ENCODE measurements around the gene RYR2. TPM values are rescaled to one million over a fixed set of nuclear protein-coding genes. Genes with fewer than 3 reads are reported as not detected.

The RYR2 gene
- total and polyA plus RNA-seq, 8 donors, result 1.6 to 6.9 (median 4.4) TPM

DNA sequence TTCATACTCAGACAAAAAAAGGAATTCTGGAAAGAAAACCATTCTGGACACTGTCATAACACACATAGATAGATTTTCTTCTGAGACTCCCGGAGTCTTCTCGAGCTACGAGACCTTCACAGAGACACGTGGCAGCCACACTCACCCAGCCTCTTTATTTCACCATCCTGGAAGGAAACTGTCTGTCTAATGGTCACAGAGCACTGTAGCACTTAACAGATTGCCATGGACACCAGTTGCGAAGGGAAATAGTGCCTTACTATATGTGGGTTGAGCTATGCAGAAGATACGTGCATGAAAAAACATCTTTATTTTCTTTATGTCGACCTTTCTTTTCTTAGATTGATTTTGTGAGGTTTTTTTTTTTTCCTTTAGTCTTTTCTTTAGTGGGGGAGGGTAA is 790.9 kb downstream of the RYR2 start:
- 76 to 80% methylated on average over 7 of the region's 7 CpGs for WGBS, 2 donors
- H3K36me3 ChIP-seq, result no peaks in the 10 kb centered on the region
- H3K4me3 ChIP-seq, result no peak overlapping the region
- DNase-seq (no peak), ATAC-seq (peak in 1 of 4 donors; percentile 20), FAIRE-seq (no peak)
- H3K27me3 ChIP-seq, result no peaks in the 10 kb centered on the region
- no peaks in the 10 kb centered on the region for H3K9me3 ChIP-seq
- intact Hi-C loops (cut with DNase I), result no loop called here
- no peak overlapping the region for H3K27ac ChIP-seq
- no peaks in the 10 kb centered on the region for H3K4me1 ChIP-seq
- TF ChIP-seq, protein P1, sequence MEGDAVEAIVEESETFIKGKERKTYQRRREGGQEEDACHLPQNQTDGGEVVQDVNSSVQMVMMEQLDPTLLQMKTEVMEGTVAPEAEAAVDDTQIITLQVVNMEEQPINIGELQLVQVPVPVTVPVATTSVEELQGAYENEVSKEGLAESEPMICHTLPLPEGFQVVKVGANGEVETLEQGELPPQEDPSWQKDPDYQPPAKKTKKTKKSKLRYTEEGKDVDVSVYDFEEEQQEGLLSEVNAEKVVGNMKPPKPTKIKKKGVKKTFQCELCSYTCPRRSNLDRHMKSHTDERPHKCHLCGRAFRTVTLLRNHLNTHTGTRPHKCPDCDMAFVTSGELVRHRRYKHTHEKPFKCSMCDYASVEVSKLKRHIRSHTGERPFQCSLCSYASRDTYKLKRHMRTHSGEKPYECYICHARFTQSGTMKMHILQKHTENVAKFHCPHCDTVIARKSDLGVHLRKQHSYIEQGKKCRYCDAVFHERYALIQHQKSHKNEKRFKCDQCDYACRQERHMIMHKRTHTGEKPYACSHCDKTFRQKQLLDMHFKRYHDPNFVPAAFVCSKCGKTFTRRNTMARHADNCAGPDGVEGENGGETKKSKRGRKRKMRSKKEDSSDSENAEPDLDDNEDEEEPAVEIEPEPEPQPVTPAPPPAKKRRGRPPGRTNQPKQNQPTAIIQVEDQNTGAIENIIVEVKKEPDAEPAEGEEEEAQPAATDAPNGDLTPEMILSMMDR (IDR thresholded peaks at IDR 0.05), result no peak

DNA sequence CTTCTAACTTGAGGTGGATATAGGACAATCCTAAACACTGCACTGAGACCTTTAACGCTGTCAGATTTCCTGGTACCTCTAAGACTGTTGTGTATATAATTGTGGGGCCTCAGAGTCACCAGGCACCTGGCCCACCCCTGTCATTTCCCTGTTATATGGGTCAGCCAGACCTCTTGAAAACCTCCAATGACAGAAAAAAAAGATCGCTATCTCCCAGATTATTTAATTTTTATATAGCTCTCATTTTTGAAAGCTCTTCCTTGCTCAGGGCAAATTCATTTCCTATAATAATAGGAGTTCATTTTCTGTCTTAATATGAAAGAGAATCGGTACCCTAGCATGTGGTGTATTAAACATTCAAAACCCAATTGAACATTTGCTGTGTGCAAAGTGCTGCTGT is 792.1 kb downstream of the RYR2 start:
- TF ChIP-seq, protein P1 (IDR thresholded peaks at IDR 0.05), result no peak
- ATAC-seq, result no peak
- DNase-seq, result no peak
- Histone ChIP-seq H3K36me3 (no peaks in the 10 kb centered on the region), H3K9me3 (no peaks in the 10 kb centered on the region), H3K4me3 (no peak overlapping the region), H3K27me3 (no peaks in the 10 kb centered on the region), H3K27ac (no peak overlapping the region), H3K4me1 (no peaks in the 10 kb centered on the region)
- intact Hi-C loops (cut with DNase I), result no loop called here
- 84 to 85% methylated on average over 3 of the region's 3 CpGs for WGBS, 2 donors
- no peak for FAIRE-seq

DNA sequence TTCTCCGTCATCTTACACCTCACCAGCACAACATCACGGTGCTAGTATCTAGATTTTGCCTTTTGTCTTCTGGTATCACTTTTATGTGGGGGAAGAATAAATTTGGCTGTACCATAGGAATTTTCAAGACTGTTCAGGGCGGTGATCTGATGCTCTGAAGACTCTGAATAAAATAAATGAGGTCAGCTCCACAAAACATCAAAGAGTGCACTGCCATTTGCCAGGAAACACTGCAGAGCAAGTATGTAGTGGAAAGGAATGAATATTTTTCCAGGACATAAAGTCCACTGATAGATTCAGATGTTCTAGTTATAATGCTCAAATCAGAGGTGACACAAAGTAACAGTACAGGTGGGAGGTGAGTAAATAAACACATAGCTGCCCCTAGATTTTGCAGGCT is 792.5 kb downstream of the RYR2 start:
- H3K4me3 ChIP-seq, result no peak overlapping the region
- no peaks in the 10 kb centered on the region for H3K36me3 ChIP-seq
- H3K27me3 ChIP-seq, result no peaks in the 10 kb centered on the region
- no peaks in the 10 kb centered on the region for H3K9me3 ChIP-seq
- WGBS, 2 donors, result 84 to 88% methylated on average over 3 of the region's 3 CpGs
- TF ChIP-seq, protein P1 (IDR thresholded peaks at IDR 0.05), result no peak
- intact Hi-C loops (cut with DNase I), result no loop called here
- no peak for FAIRE-seq
- ATAC-seq, result no peak
- H3K27ac ChIP-seq, result no peak overlapping the region
- no peaks in the 10 kb centered on the region for H3K4me1 ChIP-seq
- no peak for DNase-seq

DNA sequence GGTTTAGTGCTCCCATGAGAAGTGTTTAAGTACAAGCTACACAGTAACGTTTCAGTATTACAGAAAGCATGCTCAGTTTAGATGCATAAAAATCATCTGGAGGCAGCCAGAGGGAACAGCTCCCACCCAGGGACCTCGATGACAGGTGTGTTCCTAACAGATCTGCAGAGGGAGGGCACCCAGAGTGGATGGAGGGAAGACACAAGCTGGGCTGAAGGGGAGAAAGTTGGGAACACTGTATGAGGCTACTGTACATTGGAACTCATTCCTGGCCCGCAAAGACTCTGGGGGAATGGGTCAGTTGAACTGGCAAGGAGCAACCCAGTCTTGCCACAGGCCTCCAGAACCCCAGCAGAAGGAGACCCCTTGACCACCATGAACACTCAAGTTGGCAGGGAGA is 796.3 kb downstream of the RYR2 start:
- TF ChIP-seq, protein P1 (IDR thresholded peaks at IDR 0.05), result no peak
- no peaks in the 10 kb centered on the region for H3K27me3 ChIP-seq
- 59 to 71% methylated on average over 3 of the region's 3 CpGs for WGBS, 2 donors
- DNase-seq, result no peak
- FAIRE-seq, result no peak
- H3K36me3 ChIP-seq, result no peaks in the 10 kb centered on the region
- H3K27ac ChIP-seq, result no peak overlapping the region
- no peak for ATAC-seq
- H3K9me3 ChIP-seq, result no peaks in the 10 kb centered on the region
- no peak overlapping the region for H3K4me3 ChIP-seq
- H3K4me1 ChIP-seq, result no peaks in the 10 kb centered on the region
- intact Hi-C loops (cut with DNase I), result no loop called here

DNA sequence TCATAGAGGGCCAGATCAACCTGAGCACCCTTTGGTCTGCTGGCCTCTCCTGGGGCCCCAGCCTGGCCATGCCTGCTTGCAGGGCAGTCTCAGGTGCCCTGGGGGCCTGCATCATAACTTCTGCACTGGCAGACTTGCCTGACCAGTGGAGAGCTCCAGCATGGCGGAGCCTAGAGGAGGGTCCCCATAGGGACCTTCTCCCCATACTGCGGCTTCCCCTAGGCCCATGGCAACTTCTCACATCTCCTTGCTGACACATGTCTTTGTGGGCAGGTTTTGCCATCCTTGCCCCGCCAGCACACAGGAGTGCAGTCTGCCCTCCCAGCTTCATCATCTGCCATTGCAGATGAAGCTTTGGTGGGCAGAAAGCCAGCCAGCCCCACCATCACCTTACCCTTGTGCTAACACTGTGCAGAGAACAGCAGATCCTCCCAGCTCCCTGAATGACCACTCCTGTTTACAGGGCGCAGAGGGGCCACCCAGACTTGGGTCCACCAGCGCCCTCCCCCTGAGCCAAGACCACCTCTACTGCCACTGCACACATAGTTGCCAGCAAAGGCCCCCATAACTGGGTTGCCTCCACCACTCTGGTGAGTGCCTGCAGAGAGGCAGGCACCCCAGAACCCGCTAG is 797.0 kb downstream of the RYR2 start:
- 86 to 89% methylated on average over 6 of the region's 6 CpGs for WGBS, 2 donors
- H3K4me3 ChIP-seq, result no peak overlapping the region
- no peaks in the 10 kb centered on the region for H3K27me3 ChIP-seq
- peak in 1 of 4 donors; percentile 11 for ATAC-seq
- DNase-seq, result no peak
- FAIRE-seq, result no peak
- no peaks in the 10 kb centered on the region for H3K36me3 ChIP-seq
- TF ChIP-seq, protein P1 (IDR thresholded peaks at IDR 0.05), result no peak
- intact Hi-C loops (cut with DNase I), result no loop called here
- H3K9me3 ChIP-seq, result no peaks in the 10 kb centered on the region
- no peaks in the 10 kb centered on the region for H3K4me1 ChIP-seq
- no peak overlapping the region for H3K27ac ChIP-seq

Data from pancreas (tissue), 10 donors.